ENCODE data around the gene KRT14.

DNA sequence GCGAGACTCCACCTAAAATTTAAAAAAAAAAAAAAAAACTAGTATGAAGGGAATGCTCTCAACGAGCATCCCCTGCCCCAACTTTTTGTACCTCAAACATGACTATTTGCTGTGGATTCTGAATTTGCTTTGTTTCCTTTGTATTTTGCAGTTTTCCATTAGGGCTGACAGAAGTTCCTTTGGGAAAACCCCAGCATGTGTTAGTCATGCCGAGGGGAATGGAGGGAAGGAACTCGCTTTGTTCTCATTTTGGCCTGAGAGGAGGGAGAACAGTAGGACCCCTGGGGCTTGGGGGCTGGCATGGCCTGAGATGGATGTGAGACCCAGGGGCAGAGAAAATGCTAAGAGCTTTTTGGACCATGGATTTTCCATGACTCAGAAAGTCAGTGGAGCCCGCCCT, 35.3 kb downstream of the KRT14 start:
- TF ChIP-seq, protein P1, sequence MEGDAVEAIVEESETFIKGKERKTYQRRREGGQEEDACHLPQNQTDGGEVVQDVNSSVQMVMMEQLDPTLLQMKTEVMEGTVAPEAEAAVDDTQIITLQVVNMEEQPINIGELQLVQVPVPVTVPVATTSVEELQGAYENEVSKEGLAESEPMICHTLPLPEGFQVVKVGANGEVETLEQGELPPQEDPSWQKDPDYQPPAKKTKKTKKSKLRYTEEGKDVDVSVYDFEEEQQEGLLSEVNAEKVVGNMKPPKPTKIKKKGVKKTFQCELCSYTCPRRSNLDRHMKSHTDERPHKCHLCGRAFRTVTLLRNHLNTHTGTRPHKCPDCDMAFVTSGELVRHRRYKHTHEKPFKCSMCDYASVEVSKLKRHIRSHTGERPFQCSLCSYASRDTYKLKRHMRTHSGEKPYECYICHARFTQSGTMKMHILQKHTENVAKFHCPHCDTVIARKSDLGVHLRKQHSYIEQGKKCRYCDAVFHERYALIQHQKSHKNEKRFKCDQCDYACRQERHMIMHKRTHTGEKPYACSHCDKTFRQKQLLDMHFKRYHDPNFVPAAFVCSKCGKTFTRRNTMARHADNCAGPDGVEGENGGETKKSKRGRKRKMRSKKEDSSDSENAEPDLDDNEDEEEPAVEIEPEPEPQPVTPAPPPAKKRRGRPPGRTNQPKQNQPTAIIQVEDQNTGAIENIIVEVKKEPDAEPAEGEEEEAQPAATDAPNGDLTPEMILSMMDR (IDR thresholded peaks at IDR 0.05 in 8 of 11, conservative IDR thresholded peaks at IDR 0.05 in 3 of 11) = no peak
- no peak for TF ChIP-seq POLR2A (IDR thresholded peaks at IDR 0.05)

Data from spleen (tissue), 7 donors.